Kidney capillary endothelial cell (primary cell): ENCODE measurements around the gene PRX.
"Not testable (repeated sequence)": the region's sequence is repeated elsewhere in the genome, so short reads cannot be mapped to it uniquely, and the experiment has no call there.

Experiments used
- DNase-seq: peaks from one replicate; pipeline ENCODE4 v3.0.0-alpha.2; 2018; ENCODE audit warnings: low spot score

Gene PRX, protein sequence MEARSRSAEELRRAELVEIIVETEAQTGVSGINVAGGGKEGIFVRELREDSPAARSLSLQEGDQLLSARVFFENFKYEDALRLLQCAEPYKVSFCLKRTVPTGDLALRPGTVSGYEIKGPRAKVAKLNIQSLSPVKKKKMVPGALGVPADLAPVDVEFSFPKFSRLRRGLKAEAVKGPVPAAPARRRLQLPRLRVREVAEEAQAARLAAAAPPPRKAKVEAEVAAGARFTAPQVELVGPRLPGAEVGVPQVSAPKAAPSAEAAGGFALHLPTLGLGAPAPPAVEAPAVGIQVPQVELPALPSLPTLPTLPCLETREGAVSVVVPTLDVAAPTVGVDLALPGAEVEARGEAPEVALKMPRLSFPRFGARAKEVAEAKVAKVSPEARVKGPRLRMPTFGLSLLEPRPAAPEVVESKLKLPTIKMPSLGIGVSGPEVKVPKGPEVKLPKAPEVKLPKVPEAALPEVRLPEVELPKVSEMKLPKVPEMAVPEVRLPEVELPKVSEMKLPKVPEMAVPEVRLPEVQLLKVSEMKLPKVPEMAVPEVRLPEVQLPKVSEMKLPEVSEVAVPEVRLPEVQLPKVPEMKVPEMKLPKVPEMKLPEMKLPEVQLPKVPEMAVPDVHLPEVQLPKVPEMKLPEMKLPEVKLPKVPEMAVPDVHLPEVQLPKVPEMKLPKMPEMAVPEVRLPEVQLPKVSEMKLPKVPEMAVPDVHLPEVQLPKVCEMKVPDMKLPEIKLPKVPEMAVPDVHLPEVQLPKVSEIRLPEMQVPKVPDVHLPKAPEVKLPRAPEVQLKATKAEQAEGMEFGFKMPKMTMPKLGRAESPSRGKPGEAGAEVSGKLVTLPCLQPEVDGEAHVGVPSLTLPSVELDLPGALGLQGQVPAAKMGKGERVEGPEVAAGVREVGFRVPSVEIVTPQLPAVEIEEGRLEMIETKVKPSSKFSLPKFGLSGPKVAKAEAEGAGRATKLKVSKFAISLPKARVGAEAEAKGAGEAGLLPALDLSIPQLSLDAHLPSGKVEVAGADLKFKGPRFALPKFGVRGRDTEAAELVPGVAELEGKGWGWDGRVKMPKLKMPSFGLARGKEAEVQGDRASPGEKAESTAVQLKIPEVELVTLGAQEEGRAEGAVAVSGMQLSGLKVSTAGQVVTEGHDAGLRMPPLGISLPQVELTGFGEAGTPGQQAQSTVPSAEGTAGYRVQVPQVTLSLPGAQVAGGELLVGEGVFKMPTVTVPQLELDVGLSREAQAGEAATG (N-terminal part only)

DNA sequence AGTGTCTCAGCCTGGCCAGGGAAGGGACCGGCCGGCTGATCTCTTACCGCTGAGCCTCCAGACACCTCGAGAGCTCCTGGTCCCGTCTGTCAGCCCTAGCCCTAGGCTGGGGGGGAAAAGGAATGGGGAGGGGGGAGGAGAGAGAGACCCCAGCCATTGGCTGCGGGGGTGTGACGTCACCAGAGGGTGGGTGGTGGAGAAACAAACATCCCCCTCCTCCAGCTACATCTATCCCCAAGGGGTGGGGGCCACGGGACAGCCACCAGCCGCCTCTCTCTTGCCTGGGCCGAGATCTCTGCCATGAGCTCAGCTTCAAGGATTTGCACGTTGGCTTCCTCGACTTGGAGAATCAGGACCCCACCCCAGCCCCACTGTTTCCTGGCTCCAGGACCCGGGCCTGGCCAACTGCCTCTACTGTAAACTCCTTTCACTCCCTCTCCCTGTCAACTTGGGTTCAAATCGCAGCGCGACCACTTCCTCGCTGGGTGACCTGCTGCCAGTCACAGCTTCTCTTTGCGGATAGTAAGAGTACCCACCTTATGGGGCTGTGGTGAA is at the start of gene PRX:
Gene PRX (minus strand): TSS at position 88 of the 555 bp plus-strand sequence. CDS start 5,446 bp downstream, outside the sequence.
- DNase-seq = no peak

- DNase-seq = no peak
These were observed 48.6 kb upstream of the PRX start for GRCh38 chr19:40461669-40462221.

DNA sequence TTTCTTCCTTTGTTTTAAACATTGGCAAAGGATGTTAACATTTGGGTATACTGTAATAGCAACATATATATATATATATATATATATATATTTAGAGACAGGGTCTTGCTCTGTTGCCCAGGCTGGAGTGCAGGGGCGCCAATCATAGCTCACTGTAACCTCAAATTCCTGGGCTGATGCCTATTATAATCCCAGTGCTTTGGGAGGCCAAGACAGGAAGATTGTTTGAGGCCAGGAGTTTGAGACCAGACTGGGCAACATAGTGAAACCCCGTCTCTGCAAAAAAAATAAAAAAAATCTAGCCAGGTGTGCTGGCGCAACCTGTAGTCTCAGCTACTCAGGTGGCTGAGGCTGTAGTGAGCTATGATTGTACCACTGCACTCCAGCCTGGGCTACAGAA is 47.0 kb upstream of the PRX start:
- DNase-seq = no peak

GRCh38 chr19:40458597-40458974 is 45.4 kb upstream of the PRX start:
- no peak for DNase-seq

GRCh38 chr19:40457953-40458596 is 44.9 kb upstream of the PRX start:
- DNase-seq = no peak

DNA sequence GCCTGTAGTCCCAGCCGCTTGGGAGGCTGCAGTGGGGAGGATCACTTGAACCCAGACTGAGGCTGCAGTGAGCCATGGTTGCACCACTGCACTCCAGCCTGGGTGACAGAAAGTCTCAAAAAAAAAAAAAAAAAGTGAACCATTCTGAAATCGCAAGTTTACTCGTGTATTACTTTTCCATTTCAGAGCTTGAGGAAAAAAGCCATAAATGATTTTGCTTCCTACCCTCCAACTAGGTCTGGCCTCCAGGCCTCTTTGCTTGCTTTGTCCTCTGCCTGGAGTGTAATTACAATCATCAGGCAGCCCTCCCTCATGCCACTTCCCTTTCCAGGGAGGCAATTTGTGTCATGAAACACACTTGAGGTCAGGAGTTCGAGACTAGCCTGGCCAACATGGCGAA is 43.9 kb upstream of the PRX start:
- DNase-seq = no peak

DNA sequence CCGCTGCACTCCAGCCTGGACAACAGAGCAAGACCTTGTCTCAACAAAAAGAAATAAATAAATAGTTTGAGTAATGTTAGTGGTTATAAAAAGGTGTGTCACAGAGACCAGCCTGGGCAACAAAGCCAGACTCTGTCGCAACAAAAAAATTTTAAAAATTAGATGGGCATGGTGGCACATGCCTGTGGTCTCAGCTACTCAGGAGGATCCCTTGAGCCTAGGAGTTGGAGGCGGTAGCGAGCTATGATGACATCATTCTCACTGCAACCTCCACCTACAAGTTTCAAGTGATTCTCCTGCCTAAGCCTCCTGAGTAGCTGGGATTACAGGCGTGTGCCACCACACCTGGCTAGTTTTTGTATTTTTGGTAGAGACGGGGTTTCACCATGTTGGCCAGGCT is 40.8 kb upstream of the PRX start:
- DNase-seq = not testable (repeated sequence)

DNA sequence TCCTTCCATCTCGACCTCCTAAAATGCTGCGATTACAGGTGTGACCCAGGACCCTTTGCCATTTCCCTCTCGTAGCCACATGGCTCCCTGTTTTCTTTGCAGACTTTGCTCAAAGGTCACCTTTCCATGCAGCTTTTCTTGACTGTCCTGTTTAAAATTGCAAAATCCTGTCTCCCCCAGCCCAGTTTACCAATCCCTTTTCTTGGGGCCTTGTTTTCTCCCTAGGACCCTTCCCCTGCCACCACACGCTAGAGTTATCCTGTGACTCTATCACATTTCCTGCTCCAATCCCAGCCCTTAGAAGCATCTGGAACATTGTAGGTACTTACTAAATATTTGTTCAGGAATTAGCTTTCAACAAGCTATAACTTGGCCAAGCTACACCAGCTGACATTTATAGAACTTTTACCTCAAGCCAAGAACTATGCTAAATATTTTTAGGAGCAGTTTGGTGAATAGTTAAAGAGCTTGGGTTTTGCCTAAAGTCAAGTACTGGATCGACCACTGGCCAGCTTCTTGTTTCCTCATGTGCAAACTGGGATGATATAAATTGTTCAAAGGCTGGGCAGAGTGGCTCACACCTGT is 40.1 kb upstream of the PRX start:
- DNase-seq = no peak

- no peak for DNase-seq
These were observed 38.8 kb upstream of the PRX start for GRCh38 chr19:40452016-40452415.

- no peak for DNase-seq
These were observed 37.5 kb upstream of the PRX start for GRCh38 chr19:40450664-40451063.

- no peak for DNase-seq
These were observed 36.3 kb upstream of the PRX start for GRCh38 chr19:40449506-40449905.

DNA sequence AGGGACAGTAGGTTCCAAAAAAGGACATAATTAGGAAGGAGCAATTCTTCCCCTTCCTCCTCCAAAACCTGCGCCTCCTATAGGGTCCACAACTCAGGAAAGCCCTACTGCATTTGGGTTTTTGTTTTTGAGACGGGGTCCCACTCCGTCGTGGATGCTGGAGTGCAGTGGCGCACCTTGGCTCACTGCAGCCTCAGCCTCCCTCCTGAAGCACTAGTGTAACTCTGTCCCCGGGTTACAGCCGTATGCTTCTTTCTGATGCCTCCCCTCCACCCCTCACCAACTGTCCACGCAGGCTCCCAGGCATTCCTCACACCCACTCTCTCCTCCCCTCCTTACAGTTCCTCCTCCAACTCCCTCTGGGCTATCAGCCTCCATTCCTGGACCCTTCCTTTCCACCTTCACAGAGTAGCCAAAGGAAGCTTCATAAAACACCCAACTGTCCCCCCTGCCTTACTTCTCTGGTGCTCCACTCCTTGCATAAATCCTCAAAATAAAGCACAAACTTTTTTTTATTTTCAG is 33.1 kb upstream of the PRX start:
- DNase-seq = no peak

- DNase-seq = no peak
These were observed 32.6 kb upstream of the PRX start for GRCh38 chr19:40445780-40446262.

- DNase-seq = no peak
These were observed 31.7 kb upstream of the PRX start for GRCh38 chr19:40444825-40445312.

GRCh38 chr19:40444000-40444824 is 31.0 kb upstream of the PRX start, which contains the start of gene SERTAD3:
Gene SERTAD3, minus strand, starts transcription at chr19:40444335. Its CDS starts 2,255 bp downstream, at chr19:40442080.
- peak; percentile 91 for DNase-seq

DNA sequence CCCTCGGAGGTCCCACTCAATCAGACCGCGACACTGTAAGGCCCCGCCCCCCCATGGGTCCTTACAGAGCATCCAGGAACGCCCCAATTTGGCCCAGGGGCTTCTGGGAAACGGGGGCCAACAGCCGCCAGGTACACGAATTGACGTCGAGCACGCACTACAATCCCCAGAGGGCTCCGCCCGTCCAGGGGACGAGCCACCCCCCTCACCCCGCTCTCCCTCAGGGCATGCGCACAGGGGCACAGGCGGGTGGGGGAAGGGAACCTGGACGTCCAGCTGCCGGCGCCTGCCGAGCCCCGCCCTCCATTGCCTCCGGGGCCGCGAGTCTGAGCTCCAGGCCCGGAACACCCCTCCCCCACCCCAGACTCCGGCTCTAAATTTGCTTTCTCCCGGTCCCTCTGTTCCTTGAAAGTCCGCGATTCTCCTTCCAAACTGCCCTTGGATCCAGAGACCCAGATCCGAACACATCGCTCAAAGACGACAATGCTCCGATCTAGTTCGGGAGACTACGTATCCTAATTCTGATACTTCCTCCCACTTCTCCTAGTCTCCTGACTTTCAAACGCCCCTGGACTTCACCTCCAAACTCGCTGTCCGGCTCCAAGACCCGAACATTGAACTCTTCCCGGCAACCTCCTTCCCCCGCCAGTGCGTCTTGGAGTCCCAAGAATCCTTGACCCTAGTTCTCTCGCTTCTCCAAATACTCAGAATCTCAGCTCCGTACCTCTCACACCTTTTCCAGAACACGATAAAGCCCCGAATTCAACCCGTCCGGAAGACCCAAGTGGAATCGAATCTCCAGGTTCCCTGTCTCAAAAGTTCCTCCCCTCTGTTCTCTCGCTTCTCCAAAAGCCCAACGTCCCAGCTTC is 30.2 kb upstream of the PRX start:
- DNase-seq = peak; percentile 99

GRCh38 chr19:40442328-40443130 is 29.4 kb upstream of the PRX start:
- DNase-seq = no peak
